Body of pancreas (tissue), 4 donors: ENCODE data around the gene CEP135. TPM values are rescaled to one million over a fixed set of nuclear protein-coding genes. Genes with fewer than 3 reads are reported as not detected.

Experiments
- ATAC-seq: fragments of 150-250 bp; one replicate; pipeline ENCODE4 v1.9.1; 2016
- DNase-seq, 4 donors: peaks; one replicate each; pipeline ENCODE4 v3.0.0-alpha.2; 2019
- H3K27ac ChIP-seq, 4 donors: fragments of 200-600 bp; sonication (generic); 1 replicate in 3 of 4; 2 replicates in 1 of 4; pipeline versions ENCODE4 v1.5.1 to v1.6.1; 2016 to 2019; ENCODE audit warnings: mild to moderate bottlenecking in 1 of 4, mixed read lengths in 1 of 4, moderate library complexity in 1 of 4
- H3K27me3 ChIP-seq, 2 donors: fragments of 200-600 bp; sonication (generic); one replicate each; pipeline ENCODE4 v1.6.0; 2016; ENCODE audit warnings: mild to moderate bottlenecking in 1 of 2
- H3K36me3 ChIP-seq, 2 donors: fragments of 200-600 bp; sonication (generic); replicated peaks in 1 of 2; 2 replicates each; pipeline ENCODE4 v1.5.1; 2016; ENCODE audit warnings: low read depth in 2 of 2; ENCODE audit not compliant: insufficient read depth in 1 of 2
- H3K4me1 ChIP-seq: fragments of 200-600 bp; sonication (generic); one replicate; pipeline ENCODE4 v1.6.0; 2016
- H3K4me3 ChIP-seq, 2 donors: fragments of 200-600 bp; sonication (generic); 1 replicate in 1 of 2; 2 replicates in 1 of 2; pipeline ENCODE4 v1.5.1; 2016 to 2019
- H3K9me3 ChIP-seq, 3 donors: fragments of 200-600 bp; sonication (generic); 1 replicate in 2 of 3; 2 replicates in 1 of 3; pipeline ENCODE4 v1.5.1; 2016
- CTCF ChIP-seq, 7 experiments: fragments of 450-650 bp in 4 of 7; fragments of 200-600 bp in 3 of 7; sonication (generic) in 3 of 7; IDR thresholded peaks; one replicate each; pipeline ENCODE4 v1.5.1; 2016 to 2019; ENCODE audit warnings: antibody characterized with exemption in 7 of 7
- POLR2A ChIP-seq, 3 donors: fragments of 450-650 bp; IDR thresholded peaks; one replicate each; pipeline ENCODE4 v1.6.1; 2016; ENCODE audit warnings: antibody characterized with exemption in 3 of 3, mild to moderate bottlenecking in 2 of 3
- WGBS, 2 donors: methylation state at CpG; one replicate each; pipeline ENCODE4 v1.1.5; 2017; 5-methylcytosine and 5-hydroxymethylcytosine counted together
- intact Hi-C: fragments of 100-400 bp; cut with DNase I; formaldehyde crosslinking; loops from one replicate; pipeline ENCODE4 v1.15.1; 2023
- total RNA-seq, 2 donors: library from RNA; depleted of rRNA; stranded (reverse); fragments of >200 nt; gene quantifications; one replicate each; pipeline ENCODE4 v1.1.0, GENCODE V29; 2016

CEP135 gene
- total RNA-seq, 2 donors from 2014 or later: 7.5 to 8.9 TPM

- intact Hi-C loops: no loop called here
- Histone ChIP-seq H3K27me3 (no peaks in the 10 kb centered on the region), H3K36me3 (no peaks in the 10 kb centered on the region), H3K4me3 (no peak overlapping the region), H3K27ac (no peak overlapping the region), H3K9me3 (no peaks in the 10 kb centered on the region), H3K4me1 (no peaks in the 10 kb centered on the region)
- ATAC-seq (no peak), DNase-seq (no peak)
- WGBS, 2 donors: 31 to 38% methylated on average over 2 of the region's 2 CpGs
- TF ChIP-seq CTCF (IDR thresholded peaks at IDR 0.05): no peak
- TF ChIP-seq POLR2A (IDR thresholded peaks at IDR 0.05): no peak
Measured at GRCh38 chr4:56040842-56041241, 92.1 kb downstream of the CEP135 start.

GRCh38 chr4:56042225-56042624, 93.5 kb downstream of the CEP135 start:
- Histone ChIP-seq H3K4me3 (no peak overlapping the region), H3K36me3 (no peaks in the 10 kb centered on the region), H3K9me3 (no peaks in the 10 kb centered on the region), H3K27ac (no peak overlapping the region), H3K4me1 (no peaks in the 10 kb centered on the region), H3K27me3 (no peaks in the 10 kb centered on the region)
- no peak for TF ChIP-seq POLR2A (IDR thresholded peaks at IDR 0.05)
- TF ChIP-seq CTCF (IDR thresholded peaks at IDR 0.05): no peak
- WGBS, 2 donors: 44 to 52% methylated on average over 1 of the region's 1 CpG
- intact Hi-C loops: no loop called here
- no peak for DNase-seq
- ATAC-seq: no peak

- WGBS, 2 donors: 10 to 11% methylated on average over 5 of the region's 5 CpGs
- ATAC-seq: no peak
- no peak for DNase-seq
- no peak overlapping the region for H3K27ac ChIP-seq
- no peaks in the 10 kb centered on the region for H3K36me3 ChIP-seq
- peaks cover 0 to 8% of the 10 kb centered on the region in 2 donors for H3K27me3 ChIP-seq
- H3K4me3 ChIP-seq: no peak overlapping the region
- intact Hi-C loops: no loop called here
- H3K9me3 ChIP-seq: no peaks in the 10 kb centered on the region
- peaks cover 13% of the 10 kb centered on the region for H3K4me1 ChIP-seq
- no peak for TF ChIP-seq POLR2A (IDR thresholded peaks at IDR 0.05)
- no peak for TF ChIP-seq CTCF (IDR thresholded peaks at IDR 0.05)
Measured at GRCh38 chr4:56048383-56048701, 99.6 kb downstream of the CEP135 start.

- 0 to 1% methylated on average over 6 to 79 of the region's 81 CpGs for WGBS, 2 donors
- DNase-seq (peak; percentile 19 to 49 (median 24)), ATAC-seq (peak; percentile 74)
- intact Hi-C loops: no loop called here
- TF ChIP-seq POLR2A (IDR thresholded peaks at IDR 0.05) (no peak), CTCF (IDR thresholded peaks at IDR 0.05) (peak in 2 of 7 experiments; percentile 20 to 41)
- Histone ChIP-seq H3K27me3 (peaks cover 0 to 8% of the 10 kb centered on the region in 2 donors), H3K36me3 (no peaks in the 10 kb centered on the region), H3K27ac (no peak overlapping the region), H3K9me3 (no peaks in the 10 kb centered on the region), H3K4me3 (peak overlapping the region in 1 of 2 donors; percentile 24), H3K4me1 (peaks cover 13% of the 10 kb centered on the region)
Measured at GRCh38 chr4:56048702-56049431, 100.1 kb downstream of the CEP135 start.

GRCh38 chr4:56050625-56051024, 101.9 kb downstream of the CEP135 start:
- no peak for DNase-seq

More at GRCh38 chr4:56050625-56051024, 101.9 kb downstream of the CEP135 start:
- Histone ChIP-seq H3K27me3 (peaks cover 0 to 13% of the 10 kb centered on the region in 2 donors), H3K27ac (no peak overlapping the region), H3K36me3 (no peaks in the 10 kb centered on the region), H3K4me3 (no peak overlapping the region), H3K4me1 (peaks cover 13% of the 10 kb centered on the region), H3K9me3 (no peaks in the 10 kb centered on the region)
- ATAC-seq: no peak
- TF ChIP-seq CTCF (IDR thresholded peaks at IDR 0.05) (no peak), POLR2A (IDR thresholded peaks at IDR 0.05) (no peak)
- WGBS, 2 donors: 53 to 64% methylated on average over 2 of the region's 2 CpGs
- intact Hi-C loops: no loop called here
